MM.1S (cell line): ENCODE data around the gene PTPRG.

ENCODE experiments used
- CTCF ChIP-seq: fragments of 300-600 bp; sonication (generic); IDR thresholded peaks from 2 replicates; pipeline ENCODE4 v1.5.1; 2016; ENCODE audit warnings: antibody characterized with exemption, low read length, mixed read lengths
- EZH2 ChIP-seq: fragments of 300-600 bp; sonication (generic); optimal IDR thresholded peaks from 2 replicates; pipeline ENCODE3; 2017; ENCODE audit warnings: low read depth, mild to moderate bottlenecking, antibody characterized with exemption, low read length, mixed read lengths
- EZH2phosphoT487 ChIP-seq: fragments of 300-600 bp; sonication (generic); IDR thresholded peaks from 2 replicates; pipeline ENCODE4 v1.6.1; 2018; ENCODE audit warnings: antibody characterized with exemption, low read length

- TF ChIP-seq EZH2phosphoT487 (no peak), CTCF (no peak), EZH2 (no peak)
Observed at GRCh38 chr3:61966200-61966599, 404.8 kb downstream of the PTPRG start.
